Measurements from ENCODE around the gene TWNK. TPM values are rescaled to one million over a fixed set of nuclear protein-coding genes. Genes with fewer than 3 reads are reported as not detected.

Gene TWNK
- total RNA-seq, 2 donors from 2014 or later = 11.2 to 15.1 TPM

DNA sequence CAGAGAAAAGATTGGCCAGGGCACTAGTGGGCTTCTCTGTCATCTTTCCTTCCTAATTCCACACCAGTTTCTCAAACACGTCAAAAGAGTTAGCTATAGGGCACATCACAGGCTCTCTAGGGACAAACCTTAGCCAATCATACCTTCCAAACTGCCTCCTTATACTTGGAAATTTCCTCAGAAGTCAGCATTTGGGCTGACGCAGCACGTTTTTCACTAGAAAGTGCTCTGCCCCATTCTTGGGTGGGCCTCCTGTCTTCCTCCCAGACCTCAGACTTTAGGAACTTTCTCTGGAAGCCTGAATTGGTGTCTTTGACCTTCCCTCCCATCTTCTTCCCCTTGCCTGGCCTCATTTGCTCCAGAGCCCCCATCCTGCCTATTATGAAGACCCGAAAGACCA is 54.8 kb downstream of the TWNK start:
- 87 to 88% methylated on average over 3 to 4 of the region's 4 CpGs for WGBS, 2 experiments (ENCODE audit: insufficient coverage in 1 of 2, insufficient read length in 1 of 2)
- Histone ChIP-seq H3K9me3 (ENCODE audit: control insufficient read depth, low read length) (no peaks in the 10 kb centered on the region), H3K36me3 (ENCODE audit: control insufficient read depth, insufficient read depth, low read length) (no peaks in the 10 kb centered on the region), H3K4me3 (ENCODE audit: low read length) (peak overlapping the region; percentile 80), H3K27ac (ENCODE audit: low read depth, low read length) (no peak overlapping the region), H3K27me3 (ENCODE audit: control insufficient read depth, insufficient read depth, low read length, poor library complexity, severe bottlenecking) (peaks cover 65% of the 10 kb centered on the region), H3K9ac (ENCODE audit: extremely low read depth, low read length, poor library complexity, severe bottlenecking) (no peak overlapping the region), H3K4me1 (ENCODE audit: control insufficient read depth, insufficient read depth, low read length) (no peaks in the 10 kb centered on the region)
- no peaks in the 10 kb centered on the region for H3K36me3 Mint-ChIP-seq (ENCODE audit: low read depth)
- TF ChIP-seq CTCF (conservative IDR thresholded peaks at IDR 0.05) = no peak
- H3K27ac Mint-ChIP-seq = peak overlapping the region; percentile 100
- DNase-seq = no peak
- peak overlapping the region; percentile 89 for H3K4me3 Mint-ChIP-seq
- H3K4me1 Mint-ChIP-seq = peaks cover 17% of the 10 kb centered on the region
- peaks cover 68% of the 10 kb centered on the region for H3K27me3 Mint-ChIP-seq (ENCODE audit: insufficient read depth)
- H3K9me3 Mint-ChIP-seq = no peaks in the 10 kb centered on the region

- H3K4me1 Mint-ChIP-seq = peaks cover 19% of the 10 kb centered on the region
- peaks cover 68% of the 10 kb centered on the region for H3K27me3 Mint-ChIP-seq (ENCODE audit: insufficient read depth)
- H3K27ac ChIP-seq (ENCODE audit: low read depth, low read length) = peak overlapping the region; percentile 21
- peak; percentile 99 for DNase-seq
- WGBS, 2 experiments (ENCODE audit: insufficient coverage in 1 of 2, insufficient read length in 1 of 2) = 6 to 7% methylated on average over 35 to 40 of the region's 40 CpGs
- H3K36me3 ChIP-seq (ENCODE audit: control insufficient read depth, insufficient read depth, low read length) = no peaks in the 10 kb centered on the region
- no peaks in the 10 kb centered on the region for H3K4me1 ChIP-seq (ENCODE audit: control insufficient read depth, insufficient read depth, low read length)
- no peaks in the 10 kb centered on the region for H3K36me3 Mint-ChIP-seq (ENCODE audit: low read depth)
- peak overlapping the region; percentile 67 for H3K9ac ChIP-seq (ENCODE audit: extremely low read depth, low read length, poor library complexity, severe bottlenecking)
- H3K27ac Mint-ChIP-seq = peak overlapping the region; percentile 100
- H3K4me3 ChIP-seq (ENCODE audit: low read length) = peak overlapping the region; percentile 80
- H3K9me3 ChIP-seq (ENCODE audit: control insufficient read depth, low read length) = no peaks in the 10 kb centered on the region
- H3K4me3 Mint-ChIP-seq = peak overlapping the region; percentile 89
- H3K27me3 ChIP-seq (ENCODE audit: control insufficient read depth, insufficient read depth, low read length, poor library complexity, severe bottlenecking) = peaks cover 67% of the 10 kb centered on the region
- no peaks in the 10 kb centered on the region for H3K9me3 Mint-ChIP-seq
- TF ChIP-seq CTCF (conservative IDR thresholded peaks at IDR 0.05) = no peak
Measured at GRCh38 chr10:101042667-101043362, 55.5 kb downstream of the TWNK start.

GRCh38 chr10:101043363-101043707 is 56.0 kb downstream of the TWNK start:
- H3K4me1 Mint-ChIP-seq = peaks cover 20% of the 10 kb centered on the region
- DNase-seq = no peak
- no peaks in the 10 kb centered on the region for H3K36me3 Mint-ChIP-seq (ENCODE audit: low read depth)
- Histone ChIP-seq H3K9me3 (ENCODE audit: control insufficient read depth, low read length) (no peaks in the 10 kb centered on the region), H3K27me3 (ENCODE audit: control insufficient read depth, insufficient read depth, low read length, poor library complexity, severe bottlenecking) (peaks cover 67% of the 10 kb centered on the region), H3K27ac (ENCODE audit: low read depth, low read length) (peak overlapping the region; percentile 21), H3K36me3 (ENCODE audit: control insufficient read depth, insufficient read depth, low read length) (no peaks in the 10 kb centered on the region), H3K9ac (ENCODE audit: extremely low read depth, low read length, poor library complexity, severe bottlenecking) (peak overlapping the region; percentile 67), H3K4me3 (ENCODE audit: low read length) (peak overlapping the region; percentile 80), H3K4me1 (ENCODE audit: control insufficient read depth, insufficient read depth, low read length) (no peaks in the 10 kb centered on the region)
- H3K27ac Mint-ChIP-seq = peak overlapping the region; percentile 100
- TF ChIP-seq CTCF (conservative IDR thresholded peaks at IDR 0.05) = no peak
- peak overlapping the region; percentile 89 for H3K4me3 Mint-ChIP-seq
- 39 to 83% methylated on average over 1 to 2 of the region's 2 CpGs for WGBS, 2 experiments (ENCODE audit: insufficient coverage in 1 of 2, insufficient read length in 1 of 2)
- H3K9me3 Mint-ChIP-seq = no peaks in the 10 kb centered on the region
- H3K27me3 Mint-ChIP-seq (ENCODE audit: insufficient read depth) = peaks cover 68% of the 10 kb centered on the region

Small RNA genes within 50 kb of the gene (microRNA-seq; reads per million reads assigned to microRNA genes)
- gene MIR608 (ENCODE audit: borderline microRNAs expressed) = not detected

Other genes starting within 250 kb of the TWNK start
- under 1 TPM; 0.93 to 0.99 TPM for gene PAX2, start 242.0 kb upstream of the TWNK start, total RNA-seq
- 10 to 100 TPM; 31.5 to 38.9 TPM for gene SLF2, start 74.6 kb upstream of the TWNK start, total RNA-seq
- 10 to 100 TPM; 20.1 to 36.6 TPM for gene SEMA4G, start 18.0 kb upstream of the TWNK start, total RNA-seq
- 10 to 100 TPM; 68.9 to 72.8 TPM for gene MRPL43, start within 50 bp of the TWNK start, total RNA-seq
- gene LZTS2, start 12.3 kb downstream of the TWNK start, total RNA-seq = 10 to 100 TPM; 76.8 to 85.9 TPM
- gene PDZD7, start 43.6 kb downstream of the TWNK start, total RNA-seq = 1 to 10 TPM in 1 of 2 donors, under 1 TPM in 1; 0.49 to 1.1 TPM
- 1 to 10 TPM; 1.8 to 2.1 TPM for gene SFXN3, start 43.7 kb downstream of the TWNK start, total RNA-seq
- 10 to 100 TPM in 1 of 2 donors, 1 to 10 TPM in 1; 5.2 to 10.0 TPM for gene KAZALD1, start 74.4 kb downstream of the TWNK start, total RNA-seq
- not detected for gene TLX1, start 143.8 kb downstream of the TWNK start, total RNA-seq
- gene LBX1, start 241.9 kb downstream of the TWNK start, total RNA-seq = not detected

Measured in endodermal cell (in vitro differentiated cells).